HG03342 (cell line): ENCODE measurements around the gene ATRNL1.
"Not testable (repeated sequence)": the region's sequence is repeated elsewhere in the genome, so short reads cannot be mapped to it uniquely, and the experiment has no call there.

Experiments
- ATAC-seq: cut with Tn5 transposase; IDR thresholded peaks from one replicate; pipeline ENCODE4 v1.9.1; 2021; ENCODE audit warnings: mild to moderate bottlenecking, moderate library complexity; ENCODE audit not compliant: unreplicated experiment

ATRNL1 gene

GRCh38 chr10:115092258-115092554 is 959 bp upstream of the ATRNL1 start:
- ATAC-seq, result peak; percentile 3

GRCh38 chr10:115092555-115093285 is 445 bp upstream of the ATRNL1 start:
- ATAC-seq, result peak; percentile 69

GRCh38 chr10:115093776-115094408 is 727 bp downstream of the ATRNL1 start:
- peak; percentile 44 for ATAC-seq

- ATAC-seq, result no peak
Measured at GRCh38 chr10:115094416-115095140, 1.4 kb downstream of the ATRNL1 start.

GRCh38 chr10:115095758-115096157 is 2.6 kb downstream of the ATRNL1 start:
- no peak for ATAC-seq

GRCh38 chr10:115103700-115104099 is 10.5 kb downstream of the ATRNL1 start:
- ATAC-seq, result no peak

- ATAC-seq, result not testable (repeated sequence)
Measured at GRCh38 chr10:115105411-115105810, 12.2 kb downstream of the ATRNL1 start.

GRCh38 chr10:115107830-115108229 is 14.7 kb downstream of the ATRNL1 start:
- no peak for ATAC-seq

- no peak for ATAC-seq
Measured at GRCh38 chr10:115117301-115117700, 24.1 kb downstream of the ATRNL1 start.

- peak; percentile 84 for ATAC-seq
Measured at GRCh38 chr10:115118346-115118745, 25.2 kb downstream of the ATRNL1 start.

GRCh38 chr10:115125505-115125904 is 32.3 kb downstream of the ATRNL1 start:
- no peak for ATAC-seq

- ATAC-seq, result no peak
Measured at GRCh38 chr10:115129752-115130151, 36.6 kb downstream of the ATRNL1 start.

- no peak for ATAC-seq
Measured at GRCh38 chr10:115136616-115137015, 43.5 kb downstream of the ATRNL1 start.

GRCh38 chr10:115141254-115141653 is 48.1 kb downstream of the ATRNL1 start:
- ATAC-seq, result no peak

- no peak for ATAC-seq
Measured at GRCh38 chr10:115157357-115157756, 64.2 kb downstream of the ATRNL1 start.

GRCh38 chr10:115163129-115163528 is 70.0 kb downstream of the ATRNL1 start:
- ATAC-seq, result no peak

GRCh38 chr10:115164220-115164619 is 71.1 kb downstream of the ATRNL1 start:
- no peak for ATAC-seq

GRCh38 chr10:115167751-115168150 is 74.6 kb downstream of the ATRNL1 start:
- ATAC-seq, result no peak

GRCh38 chr10:115171392-115171960 is 78.3 kb downstream of the ATRNL1 start:
- ATAC-seq, result no peak

GRCh38 chr10:115173915-115174443 is 80.8 kb downstream of the ATRNL1 start:
- no peak for ATAC-seq

GRCh38 chr10:115207276-115207675 is 114.1 kb downstream of the ATRNL1 start:
- ATAC-seq, result not testable (repeated sequence)
